M059J (cell line): ENCODE results near the gene CACNA1G. TPM values are rescaled to one million over a fixed set of nuclear protein-coding genes. Genes with fewer than 3 reads are reported as not detected.

Experiments
- DNase-seq: peaks from one replicate; pipeline ENCODE4 v3.0.0-alpha.2; 2012; ENCODE audit warnings: low read depth
- total RNA-seq: library from RNA; depleted of rRNA; stranded (reverse); fragments of >200 nt; shearing (Covaris generic); gene quantifications from 2 replicates; pipeline ENCODE4 v1.2.3, GENCODE V29; 2014

Gene CACNA1G
- total RNA-seq, 1 experiment from 2014 or later, result 0.15 TPM

DNA sequence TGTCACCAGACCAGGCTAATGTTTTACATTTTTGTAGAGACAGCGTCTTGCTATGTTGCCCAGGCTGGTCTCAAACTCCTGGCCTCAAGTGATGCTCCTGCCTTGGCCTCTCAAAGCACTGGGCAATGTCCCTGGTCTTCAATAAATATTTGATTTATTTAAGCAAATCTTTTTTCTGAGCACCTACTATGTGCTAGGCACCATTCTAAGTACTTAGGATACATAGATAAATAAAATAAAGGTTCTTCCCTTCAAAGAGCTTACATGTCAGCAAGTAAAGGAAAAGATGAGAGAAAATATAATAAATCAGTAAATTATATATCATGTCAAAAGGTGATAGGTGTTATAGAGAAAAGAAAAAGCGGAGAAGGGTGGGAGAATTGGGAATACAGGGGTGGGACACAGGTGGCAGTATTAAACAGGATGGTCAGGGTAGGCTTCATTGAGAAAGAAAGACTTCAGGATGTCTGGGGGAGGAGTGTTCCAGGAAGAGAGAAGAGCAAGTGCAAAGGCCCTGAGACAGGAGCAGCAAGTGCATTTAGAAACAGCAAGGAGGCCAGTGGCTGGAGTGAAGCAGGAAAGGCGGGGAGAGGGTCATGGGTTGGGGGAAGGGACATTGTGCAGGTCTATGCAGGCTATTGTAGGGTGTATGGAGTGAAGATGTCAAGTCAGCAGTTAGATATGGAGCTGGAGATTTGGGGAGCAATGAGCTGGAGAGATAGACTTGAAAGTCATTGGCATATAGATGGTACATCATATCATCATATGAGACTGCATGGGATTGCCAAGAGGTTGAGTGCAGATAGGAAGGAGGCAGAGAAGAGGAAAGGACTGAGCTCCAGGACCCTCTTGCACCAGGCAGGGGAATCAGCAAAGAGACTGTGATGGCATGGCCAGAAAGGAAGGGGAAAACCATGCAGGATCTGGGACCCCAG is 85.5 kb downstream of the CACNA1G start:
- no peak for DNase-seq

DNA sequence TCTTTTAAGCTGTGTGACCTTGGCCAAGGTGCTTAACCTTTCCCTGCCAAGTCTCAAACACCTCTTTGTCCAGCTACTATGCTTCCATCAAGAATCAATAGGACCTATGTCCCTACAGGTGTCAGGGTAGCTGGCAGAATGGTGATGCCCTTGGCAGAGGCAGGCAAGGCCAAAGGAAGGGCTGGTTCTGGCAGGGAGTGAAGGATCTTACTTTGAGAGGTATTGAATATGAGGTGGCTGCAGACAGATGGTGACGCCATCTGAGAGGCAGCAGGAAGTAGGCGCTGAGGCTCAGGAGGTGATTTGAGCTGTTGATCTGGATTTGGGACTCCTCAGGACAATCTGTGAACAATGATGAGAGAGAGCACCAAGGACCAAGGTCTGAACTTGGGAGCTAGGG is 86.7 kb downstream of the CACNA1G start:
- DNase-seq, result no peak

DNA sequence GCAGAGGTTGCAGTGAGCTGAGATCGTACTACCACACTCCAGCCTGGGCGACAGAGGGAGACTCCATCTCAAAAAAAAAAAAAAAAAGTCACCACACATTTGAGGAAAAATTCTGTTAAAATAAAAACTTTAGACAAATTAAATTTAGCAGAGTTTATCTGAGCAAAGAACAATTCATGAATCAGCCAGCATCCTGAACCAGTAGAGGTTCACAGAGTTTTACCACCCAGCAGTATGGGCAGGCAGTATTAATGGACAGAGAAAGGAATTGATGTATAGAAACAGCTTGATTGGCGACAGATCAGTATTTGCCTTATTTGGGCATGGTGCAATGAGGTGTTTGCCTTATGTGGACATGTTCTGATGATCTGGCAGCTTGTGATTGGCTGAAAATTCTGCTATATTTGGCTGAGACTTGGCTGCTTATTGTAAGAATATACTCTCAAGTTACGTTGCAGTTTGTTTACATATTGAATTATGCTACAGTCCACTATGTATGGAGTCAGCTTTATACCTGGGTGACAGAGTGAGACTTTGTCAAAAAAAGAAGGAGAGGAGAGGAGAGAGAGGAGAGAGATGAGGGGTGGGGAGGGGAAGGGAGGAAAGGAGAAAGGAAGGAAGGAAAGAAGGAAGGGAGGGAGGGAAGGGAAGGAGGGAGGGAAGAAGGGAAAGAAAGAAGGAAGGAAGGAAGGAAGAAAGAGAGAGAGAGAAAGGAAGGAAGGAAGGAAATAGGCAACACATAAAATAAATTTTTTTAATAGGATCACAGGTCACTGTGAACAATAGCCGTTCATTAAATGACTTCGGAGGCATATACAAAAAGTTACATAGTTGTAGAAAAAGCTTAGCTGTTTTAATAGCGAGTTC is 88.8 kb downstream of the CACNA1G start:
- DNase-seq, result no peak

- DNase-seq, result no peak
Observed at GRCh38 chr17:50651661-50652060, 91.1 kb downstream of the CACNA1G start.

DNA sequence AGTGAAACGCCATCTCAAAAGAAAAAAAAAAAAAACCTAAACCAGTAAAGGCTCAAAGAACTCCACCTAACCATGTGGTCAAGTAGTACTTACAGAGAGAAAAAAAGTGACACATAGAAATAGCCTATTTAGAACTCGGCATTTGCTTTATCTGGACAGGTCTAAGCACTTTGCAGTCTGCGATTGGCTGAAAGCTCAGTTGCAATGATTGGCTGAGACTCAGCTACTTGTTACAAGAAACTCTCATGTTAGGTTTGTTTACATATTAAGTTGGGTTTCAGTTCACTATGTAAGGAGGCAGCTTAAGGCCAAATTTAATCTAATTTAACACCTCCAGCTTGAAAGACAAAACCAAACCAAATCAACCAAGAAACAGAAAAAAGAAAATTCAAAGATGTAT is 93.2 kb downstream of the CACNA1G start:
- DNase-seq, result no peak

DNA sequence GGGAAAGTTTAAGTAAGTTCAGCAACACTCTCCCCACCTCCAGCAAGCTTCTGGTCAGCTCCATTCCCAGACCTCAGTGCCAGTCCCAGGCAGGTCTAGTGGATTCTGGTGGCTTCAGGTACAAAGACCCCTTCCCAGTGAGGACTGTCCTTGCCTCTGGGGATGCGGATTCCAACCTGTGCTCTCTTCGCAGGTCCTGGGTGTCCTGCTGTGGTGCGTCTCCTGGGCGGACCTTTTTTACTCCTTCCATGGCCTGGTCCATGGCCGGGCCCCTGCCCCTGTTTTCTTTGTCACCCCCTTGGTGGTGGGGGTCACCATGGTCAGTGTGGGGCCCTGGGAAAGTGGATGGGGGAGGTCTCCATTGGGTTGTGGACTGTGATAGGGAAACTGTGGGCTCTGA is 96.0 kb downstream of the CACNA1G start:
- DNase-seq, result no peak

DNA sequence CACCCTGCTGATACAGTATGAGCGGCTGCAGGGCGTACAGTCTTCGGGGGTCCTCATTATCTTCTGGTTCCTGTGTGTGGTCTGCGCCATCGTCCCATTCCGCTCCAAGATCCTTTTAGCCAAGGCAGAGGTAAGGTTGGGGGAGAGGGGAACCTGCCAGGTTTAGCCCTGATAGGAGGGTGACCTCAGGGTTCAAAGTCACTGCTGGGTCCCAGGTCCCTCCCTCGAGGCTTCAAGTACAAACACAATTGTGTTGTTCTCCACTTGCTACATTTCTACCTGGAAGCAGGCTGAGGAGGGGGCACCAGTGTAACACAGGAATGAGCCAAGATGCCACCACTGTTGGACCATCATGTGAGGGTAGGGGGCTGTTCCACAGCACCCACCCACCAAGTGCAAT is 96.5 kb downstream of the CACNA1G start:
- DNase-seq, result no peak

- DNase-seq, result no peak
Observed at GRCh38 chr17:50657627-50658026, 97.1 kb downstream of the CACNA1G start.

- DNase-seq, result no peak
Observed at GRCh38 chr17:50658616-50659015, 98.1 kb downstream of the CACNA1G start.

- no peak for DNase-seq
Observed at GRCh38 chr17:50659179-50659578, 98.7 kb downstream of the CACNA1G start.

- peak; percentile 88 for DNase-seq
Observed at GRCh38 chr17:50660042-50660886, 99.7 kb downstream of the CACNA1G start.

- no peak for DNase-seq
Observed at GRCh38 chr17:50660887-50661345, 100.4 kb downstream of the CACNA1G start.

DNA sequence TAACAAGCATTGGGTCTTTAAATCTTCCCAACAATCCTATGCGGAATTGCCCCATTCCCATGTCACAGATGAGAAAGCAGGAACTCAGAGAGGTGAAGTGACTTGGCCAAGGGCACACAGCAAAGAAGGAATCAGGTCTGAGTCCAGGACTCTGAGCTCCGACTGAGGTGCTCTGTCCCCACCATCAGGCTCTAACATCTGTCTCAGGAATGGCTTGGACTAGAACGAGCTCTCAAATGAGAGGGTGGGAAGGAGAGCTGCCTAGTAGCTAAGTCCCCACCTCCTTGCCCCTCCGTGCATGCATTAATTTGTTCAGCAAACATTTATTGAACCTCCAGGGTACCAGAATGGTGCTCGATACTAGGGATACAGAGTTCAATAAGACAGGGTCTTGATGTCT is 100.8 kb downstream of the CACNA1G start:
- no peak for DNase-seq

DNA sequence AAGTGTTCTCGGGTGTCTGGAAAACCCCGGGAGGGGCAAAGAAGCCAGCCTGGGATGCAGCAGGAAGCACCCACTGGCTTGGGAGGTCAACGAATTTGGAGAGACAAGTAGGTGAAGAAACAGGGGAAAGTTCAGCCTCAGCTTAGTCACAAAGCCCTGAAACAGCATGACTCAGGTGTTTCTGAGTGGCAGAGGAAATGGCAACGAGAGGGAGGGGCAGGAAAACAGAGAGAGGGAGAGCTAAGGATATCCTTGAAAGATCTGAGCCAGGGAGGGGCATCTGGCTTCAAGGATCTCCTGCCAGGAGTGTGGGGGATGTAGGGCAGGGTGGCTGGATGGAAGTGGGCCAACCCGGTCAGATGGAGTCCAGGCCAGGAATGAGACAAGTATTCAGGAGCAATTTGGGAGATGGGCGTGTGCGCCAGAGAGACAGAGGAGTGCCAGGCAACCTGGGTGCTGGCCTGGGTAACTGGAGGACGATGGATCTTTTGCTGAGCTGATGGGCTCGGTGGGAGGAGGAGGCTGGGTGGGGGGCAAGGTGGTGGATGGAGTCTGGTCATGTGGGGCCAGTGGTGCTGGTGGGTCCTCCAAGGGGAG is 101.4 kb downstream of the CACNA1G start:
- peak; percentile 97 for DNase-seq

- no peak for DNase-seq
Observed at GRCh38 chr17:50662632-50663225, 102.2 kb downstream of the CACNA1G start.

DNA sequence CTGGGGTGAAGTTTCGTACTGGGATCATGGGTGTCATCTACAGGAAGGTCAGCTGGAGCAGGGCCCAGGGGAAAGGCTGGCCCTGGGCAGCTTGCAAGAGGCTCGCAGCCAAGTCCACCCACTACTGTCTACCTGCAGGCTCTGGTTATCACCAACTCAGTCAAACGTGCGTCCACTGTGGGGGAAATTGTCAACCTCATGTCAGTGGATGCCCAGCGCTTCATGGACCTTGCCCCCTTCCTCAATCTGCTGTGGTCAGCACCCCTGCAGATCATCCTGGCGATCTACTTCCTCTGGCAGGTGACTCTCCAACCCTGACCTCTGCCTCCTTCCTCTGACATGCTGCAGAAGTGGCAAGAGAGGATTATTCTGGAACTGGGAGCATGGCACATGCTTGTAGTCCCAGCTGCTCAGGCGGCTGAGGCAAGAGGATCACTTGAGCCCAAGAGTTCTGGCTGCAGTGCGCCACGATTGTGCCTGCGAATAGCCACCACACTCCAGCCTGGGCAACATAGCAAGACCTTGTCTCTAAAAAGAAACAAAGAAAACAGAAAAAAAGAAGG is 103.4 kb downstream of the CACNA1G start:
- DNase-seq, result no peak

- no peak for DNase-seq
Observed at GRCh38 chr17:50664788-50665458, 104.4 kb downstream of the CACNA1G start.

DNA sequence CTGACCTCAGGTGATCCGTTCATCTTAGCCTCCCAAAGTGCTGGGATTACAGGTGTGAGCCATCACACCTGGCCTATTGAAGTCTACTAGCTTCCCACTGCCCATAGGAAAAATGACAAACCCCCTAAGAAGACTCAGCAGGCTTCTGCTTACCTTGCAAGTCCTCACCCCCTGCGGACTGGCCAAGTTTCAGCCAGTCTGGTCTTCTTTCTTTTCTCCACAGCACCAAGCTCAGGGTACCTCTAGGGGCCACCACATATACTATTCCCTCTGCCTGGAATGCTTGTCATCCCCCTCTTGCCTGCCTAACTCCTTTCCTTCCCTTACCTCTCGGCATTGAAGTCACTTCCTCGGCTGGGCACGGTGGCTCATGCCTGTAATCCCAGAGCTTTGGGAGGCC is 105.3 kb downstream of the CACNA1G start:
- DNase-seq, result no peak

DNA sequence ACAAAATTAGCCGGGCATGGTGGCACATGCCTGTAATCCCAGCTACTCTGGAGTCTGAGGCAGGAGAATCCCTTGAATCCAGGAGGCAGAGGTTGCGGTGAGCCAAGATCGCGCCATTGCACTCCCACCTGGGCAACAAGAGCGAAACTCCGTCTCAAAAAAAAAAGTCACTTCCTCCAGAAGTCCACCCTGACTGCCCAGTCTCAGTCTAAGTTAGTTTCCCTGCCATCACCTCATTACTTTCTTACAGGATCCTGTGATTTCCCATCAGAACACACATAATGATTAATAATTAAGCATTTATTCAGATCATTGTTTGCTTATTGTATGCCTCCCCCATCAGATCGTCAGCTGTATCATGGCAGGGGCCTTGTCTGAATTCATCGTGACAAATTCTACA is 105.8 kb downstream of the CACNA1G start:
- DNase-seq, result no peak
